Measurements from ENCODE around the gene CEP57L1. TPM values are rescaled to one million over a fixed set of nuclear protein-coding genes. Genes with fewer than 3 reads are reported as not detected.

CEP57L1 gene
- total RNA-seq (1 to 10 TPM; 4.6 to 9.7 TPM), total RNA-seq (11.8 to 17.4 reads per million in 2 donors)

- Mint-ChIP-seq H3K4me1 (peaks cover 47% of the 10 kb centered on the region), H3K4me3 (peak within 1 kb of the TSS; percentile 96), H3K27ac (peak within 1 kb of the TSS; percentile 99), H3K27me3 (no peaks in the 10 kb centered on the region), H3K36me3 (ENCODE audit: low read depth) (no peaks in the 10 kb centered on the region)
- peak; percentile 88 to 89 (median 89) for DNase-seq
- no peaks in the 10 kb centered on the region for H3K9me3 ChIP-seq (ENCODE audit: control insufficient read depth, low read length, poor library complexity, severe bottlenecking)
- peak; percentile 78 for ATAC-seq
Observed at GRCh38 chr6:109095036-109095834, at the start of gene CEP57L1. CEP57L1 (plus strand) TSS chr6:109095507; CDS start chr6:109145222, 49,715 bp downstream.

DNA sequence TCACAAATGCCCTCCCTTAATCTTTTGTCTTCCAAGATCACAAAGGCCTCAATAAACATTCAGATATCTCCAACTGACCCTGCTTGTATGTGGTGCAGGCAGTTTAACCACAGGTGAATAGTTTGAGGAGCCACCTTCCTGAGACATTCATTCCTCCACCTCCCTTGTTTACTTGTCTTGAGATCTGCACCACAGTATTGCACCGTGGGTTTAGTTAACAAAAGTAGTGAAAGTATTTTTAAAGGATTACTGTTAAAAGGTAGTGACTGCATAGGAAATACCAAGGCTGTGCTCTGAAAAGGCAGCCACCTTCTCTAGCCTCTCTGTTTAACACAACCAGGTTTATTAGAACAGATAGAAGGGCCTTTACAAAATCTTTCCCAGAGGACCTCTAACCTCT is 47.1 kb upstream of the CEP57L1 start:
- ATAC-seq (no peak), DNase-seq (no peak)
- Mint-ChIP-seq H3K27ac (peak overlapping the region; percentile 32), H3K4me3 (no peak overlapping the region), H3K4me1 (peaks cover 24% of the 10 kb centered on the region), H3K27me3 (no peaks in the 10 kb centered on the region), H3K36me3 (ENCODE audit: low read depth) (peaks cover 1% of the 10 kb centered on the region)
- H3K9me3 ChIP-seq (ENCODE audit: control insufficient read depth, low read length, poor library complexity, severe bottlenecking): no peaks in the 10 kb centered on the region

DNA sequence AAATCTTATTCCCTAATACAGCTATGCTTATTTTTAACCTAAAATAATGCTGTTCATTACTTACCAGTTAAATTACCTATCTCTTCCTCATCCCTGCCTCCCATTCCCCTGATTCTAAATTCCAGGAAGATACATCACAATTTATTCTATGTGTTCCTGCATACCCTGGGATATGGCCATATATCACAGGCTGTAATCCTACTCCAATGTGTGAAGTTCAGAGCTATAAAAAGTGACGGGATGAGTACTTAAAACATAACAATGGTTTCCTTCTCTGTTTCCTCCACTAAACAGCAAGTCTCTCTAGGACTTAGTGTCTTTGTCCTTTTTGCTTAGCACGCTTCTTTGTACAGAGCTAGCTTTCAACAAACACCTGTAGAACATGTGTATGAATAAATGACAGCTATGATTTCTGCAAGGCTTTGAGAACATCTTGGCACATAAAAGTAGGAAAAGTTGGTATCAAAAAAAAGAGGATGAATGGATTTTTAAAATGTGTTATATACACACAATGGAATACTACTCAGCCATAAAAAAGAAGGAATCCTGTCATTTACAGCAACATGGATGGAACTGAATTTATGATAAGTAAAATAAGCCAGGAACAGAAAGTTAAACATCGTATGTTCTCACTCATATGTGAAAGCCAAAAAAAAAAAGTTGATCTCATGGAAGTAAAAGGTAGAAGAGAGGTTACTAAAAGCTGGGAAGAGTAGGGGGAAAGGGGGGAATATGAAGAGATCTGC is 46.5 kb upstream of the CEP57L1 start:
- H3K36me3 Mint-ChIP-seq (ENCODE audit: low read depth): peaks cover 3% of the 10 kb centered on the region
- H3K27ac Mint-ChIP-seq: peak overlapping the region; percentile 32
- peaks cover 26% of the 10 kb centered on the region for H3K4me1 Mint-ChIP-seq
- DNase-seq: no peak
- no peaks in the 10 kb centered on the region for H3K27me3 Mint-ChIP-seq
- no peaks in the 10 kb centered on the region for H3K9me3 ChIP-seq (ENCODE audit: control insufficient read depth, low read length, poor library complexity, severe bottlenecking)
- H3K4me3 Mint-ChIP-seq: no peak overlapping the region
- no peak for ATAC-seq

DNA sequence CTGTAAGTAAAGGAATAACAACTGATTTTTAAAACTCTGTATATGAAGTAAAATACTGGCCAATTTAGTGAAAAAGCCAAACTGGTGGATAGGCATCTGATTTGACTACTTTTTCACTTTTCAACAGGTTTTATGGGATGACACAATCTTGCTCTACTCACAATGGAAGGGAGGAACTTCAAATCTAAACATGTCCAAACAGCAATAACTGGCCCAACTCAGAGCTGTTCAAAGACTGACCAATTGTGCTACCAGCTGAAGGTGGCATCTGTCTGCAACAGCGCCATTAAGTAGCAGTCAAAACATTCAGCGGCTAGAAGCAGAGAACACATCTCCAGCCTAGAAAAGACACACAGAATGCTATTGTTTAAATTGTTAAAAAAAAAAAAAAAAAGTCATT is 45.3 kb upstream of the CEP57L1 start:
- H3K4me3 Mint-ChIP-seq: no peak overlapping the region
- no peak overlapping the region for H3K27ac Mint-ChIP-seq
- DNase-seq (no peak), ATAC-seq (no peak)
- H3K9me3 ChIP-seq (ENCODE audit: control insufficient read depth, low read length, poor library complexity, severe bottlenecking): no peaks in the 10 kb centered on the region
- no peaks in the 10 kb centered on the region for H3K27me3 Mint-ChIP-seq
- peaks cover 26% of the 10 kb centered on the region for H3K4me1 Mint-ChIP-seq
- H3K36me3 Mint-ChIP-seq (ENCODE audit: low read depth): peaks cover 6% of the 10 kb centered on the region

DNA sequence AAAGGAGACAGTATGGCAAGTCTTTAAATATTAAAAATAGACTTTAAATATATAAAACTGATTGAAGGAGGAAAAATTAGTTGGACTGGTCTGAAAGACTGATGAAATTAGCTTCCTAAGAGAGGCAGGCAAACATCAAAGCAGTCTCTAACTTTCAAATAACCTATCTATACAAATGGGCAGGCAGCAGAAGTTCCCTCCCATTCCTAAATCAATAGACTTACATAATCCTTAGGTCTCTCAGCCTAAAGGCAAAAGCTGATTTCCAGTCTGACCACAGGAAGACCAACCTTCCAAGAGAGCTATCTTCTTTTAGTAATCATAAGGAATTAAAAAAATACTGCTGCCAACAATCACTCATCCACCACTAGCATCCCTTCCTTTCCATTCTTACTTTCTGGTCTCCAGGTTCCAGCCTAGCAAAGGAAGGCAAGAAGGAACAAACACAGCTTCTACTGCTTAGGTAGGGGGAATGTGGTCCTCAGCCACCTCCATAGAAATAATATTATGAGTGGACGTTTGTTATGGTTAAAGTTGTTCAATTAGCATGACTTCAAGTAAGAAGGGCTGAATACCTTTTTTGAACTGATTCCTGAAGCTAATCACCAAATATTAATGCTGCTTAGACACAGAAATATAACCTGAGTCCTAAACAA is 44.7 kb upstream of the CEP57L1 start:
- peaks cover 7% of the 10 kb centered on the region for H3K36me3 Mint-ChIP-seq (ENCODE audit: low read depth)
- H3K27me3 Mint-ChIP-seq: no peaks in the 10 kb centered on the region
- H3K27ac Mint-ChIP-seq: no peak overlapping the region
- ATAC-seq (no peak), DNase-seq (no peak)
- no peak overlapping the region for H3K4me3 Mint-ChIP-seq
- H3K4me1 Mint-ChIP-seq: peaks cover 27% of the 10 kb centered on the region
- H3K9me3 ChIP-seq (ENCODE audit: control insufficient read depth, low read length, poor library complexity, severe bottlenecking): no peaks in the 10 kb centered on the region

DNA sequence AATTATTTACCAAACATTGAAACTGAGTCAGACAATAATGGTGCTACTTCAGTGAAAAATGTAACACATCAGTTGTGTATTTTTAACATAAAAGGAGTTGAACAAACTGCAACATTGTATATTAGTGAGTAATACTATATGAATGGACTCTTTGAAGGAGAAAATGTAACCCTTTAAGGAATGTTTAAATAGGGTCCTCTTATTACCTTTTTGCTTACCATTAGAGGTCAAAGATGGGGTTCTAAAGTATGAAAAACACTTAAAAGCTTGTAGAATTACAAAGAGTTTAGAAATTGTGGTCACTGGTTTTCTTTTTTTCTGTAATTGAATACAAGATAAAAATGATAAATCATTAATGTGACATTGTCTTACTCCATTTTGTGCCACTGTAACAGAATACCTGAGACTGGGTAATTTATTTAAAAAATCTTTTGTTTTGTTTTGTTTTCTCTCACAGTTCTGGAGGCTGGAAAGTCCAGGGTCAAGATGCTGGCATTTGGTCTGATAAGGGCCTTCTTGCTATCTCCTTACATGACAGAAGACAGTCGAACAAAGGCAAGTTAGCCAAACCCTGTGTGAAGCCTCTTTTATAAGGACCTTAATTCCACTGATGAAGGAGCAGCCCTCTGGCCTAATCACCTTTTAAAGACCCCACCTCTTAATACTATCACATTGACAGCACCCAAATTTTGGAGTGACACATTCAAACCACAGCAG is 43.8 kb upstream of the CEP57L1 start:
- Mint-ChIP-seq H3K4me1 (peaks cover 27% of the 10 kb centered on the region), H3K27ac (no peak overlapping the region), H3K36me3 (ENCODE audit: low read depth) (peaks cover 7% of the 10 kb centered on the region), H3K27me3 (no peaks in the 10 kb centered on the region), H3K4me3 (no peak overlapping the region)
- H3K9me3 ChIP-seq (ENCODE audit: control insufficient read depth, low read length, poor library complexity, severe bottlenecking): no peaks in the 10 kb centered on the region
- DNase-seq (no peak), ATAC-seq (no peak)

DNA sequence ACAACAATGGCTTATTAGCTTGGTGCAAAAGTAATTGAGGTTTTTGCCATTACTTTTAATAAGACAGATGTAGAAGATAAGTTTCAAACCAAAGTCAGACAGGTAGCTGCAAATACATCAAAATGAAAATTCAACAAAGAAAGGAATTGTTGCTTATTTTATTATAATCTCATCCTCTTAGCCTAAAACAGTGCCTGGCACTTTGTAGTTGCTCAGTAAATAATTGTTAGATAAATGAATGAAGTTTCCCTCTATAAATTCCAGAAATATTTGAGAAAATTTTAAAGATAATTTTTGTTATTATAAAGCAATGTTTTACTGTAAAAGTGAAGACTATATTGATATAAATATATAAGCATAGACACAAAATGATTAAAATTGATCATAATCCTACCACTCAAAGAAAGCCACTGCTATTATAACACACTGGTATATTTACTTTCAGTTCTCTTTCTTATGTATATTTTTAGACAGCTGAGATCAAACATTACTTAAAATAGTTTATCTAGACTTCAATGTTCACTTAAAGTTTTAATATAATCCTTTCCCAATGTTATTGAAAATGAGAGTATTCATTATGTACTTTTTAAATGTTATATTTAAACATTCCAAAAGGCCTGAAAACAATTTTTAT is 43.2 kb upstream of the CEP57L1 start:
- H3K9me3 ChIP-seq (ENCODE audit: control insufficient read depth, low read length, poor library complexity, severe bottlenecking): no peaks in the 10 kb centered on the region
- H3K27ac Mint-ChIP-seq: peak overlapping the region; percentile 27
- peaks cover 31% of the 10 kb centered on the region for H3K4me1 Mint-ChIP-seq
- DNase-seq (no peak), ATAC-seq (no peak)
- peaks cover 7% of the 10 kb centered on the region for H3K36me3 Mint-ChIP-seq (ENCODE audit: low read depth)
- no peak overlapping the region for H3K4me3 Mint-ChIP-seq
- H3K27me3 Mint-ChIP-seq: no peaks in the 10 kb centered on the region

DNA sequence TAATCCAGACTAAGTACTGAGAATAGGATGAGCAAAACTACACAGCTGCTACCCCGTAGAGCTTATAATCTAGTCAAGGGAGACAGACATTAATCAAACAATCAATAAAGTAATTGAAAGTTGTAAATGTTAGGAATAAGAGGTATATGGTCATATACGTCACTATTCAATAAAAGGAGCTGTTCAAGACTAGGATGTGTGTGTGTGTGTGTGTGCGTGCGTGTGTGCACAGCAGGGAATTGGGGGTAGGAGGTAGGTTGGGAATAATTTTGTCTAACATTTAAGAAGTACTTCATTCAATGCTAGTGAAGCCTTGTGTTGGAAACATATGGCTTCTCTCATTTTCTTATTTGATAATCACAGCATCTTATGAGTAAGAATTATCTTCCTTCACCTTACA is 42.5 kb upstream of the CEP57L1 start:
- Mint-ChIP-seq H3K4me1 (peaks cover 34% of the 10 kb centered on the region), H3K36me3 (ENCODE audit: low read depth) (peaks cover 7% of the 10 kb centered on the region), H3K27ac (peak overlapping the region; percentile 27), H3K27me3 (no peaks in the 10 kb centered on the region), H3K4me3 (no peak overlapping the region)
- DNase-seq (no peak), ATAC-seq (no peak)
- no peaks in the 10 kb centered on the region for H3K9me3 ChIP-seq (ENCODE audit: control insufficient read depth, low read length, poor library complexity, severe bottlenecking)

DNA sequence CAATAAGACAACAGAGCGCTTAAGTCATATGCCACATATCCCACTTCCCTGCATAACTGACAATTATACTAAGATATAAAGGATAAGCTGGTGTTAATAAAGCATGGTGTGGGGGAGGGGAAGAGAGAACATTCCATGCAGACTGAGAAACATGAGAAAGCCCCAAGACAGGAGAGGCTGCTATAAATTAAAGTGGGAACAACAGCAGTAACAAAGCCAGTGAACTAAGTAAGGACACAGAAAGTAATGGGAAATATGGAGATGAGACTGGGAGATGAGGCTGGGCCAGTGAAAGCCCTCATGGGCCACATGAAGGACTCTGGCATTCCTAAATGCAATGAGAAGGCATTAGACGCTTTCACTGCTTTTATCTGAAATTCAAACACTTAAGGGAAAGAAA is 42.0 kb upstream of the CEP57L1 start:
- no peak overlapping the region for H3K4me3 Mint-ChIP-seq
- H3K4me1 Mint-ChIP-seq: peaks cover 31% of the 10 kb centered on the region
- ATAC-seq (no peak), DNase-seq (no peak)
- no peaks in the 10 kb centered on the region for H3K9me3 ChIP-seq (ENCODE audit: control insufficient read depth, low read length, poor library complexity, severe bottlenecking)
- peaks cover 7% of the 10 kb centered on the region for H3K36me3 Mint-ChIP-seq (ENCODE audit: low read depth)
- no peaks in the 10 kb centered on the region for H3K27me3 Mint-ChIP-seq
- peak overlapping the region; percentile 27 for H3K27ac Mint-ChIP-seq

DNA sequence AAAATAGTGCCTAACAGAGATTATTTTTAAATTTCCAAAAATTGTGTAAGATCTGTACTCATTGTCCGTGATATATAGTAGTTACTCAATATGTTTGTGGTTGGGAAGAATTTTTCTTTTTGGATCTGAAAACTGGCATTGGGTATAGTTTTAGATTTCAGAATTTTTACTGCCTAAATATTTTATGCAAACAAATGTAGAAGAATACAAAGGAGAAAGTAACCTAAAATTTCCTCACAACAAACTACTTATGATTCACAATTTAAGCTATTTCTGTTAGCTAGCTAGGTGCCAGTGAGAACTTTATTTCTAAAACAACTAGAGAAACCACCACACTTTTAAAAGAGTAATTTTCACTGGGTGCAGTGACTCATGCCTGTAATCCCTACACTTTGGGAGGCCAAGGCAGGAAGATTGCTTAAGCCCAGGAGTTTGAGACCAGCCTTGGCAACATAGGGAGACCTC is 39.5 kb upstream of the CEP57L1 start:
- no peaks in the 10 kb centered on the region for H3K27me3 Mint-ChIP-seq
- no peak for ATAC-seq
- H3K4me1 Mint-ChIP-seq: peaks cover 37% of the 10 kb centered on the region
- H3K4me3 Mint-ChIP-seq: no peak overlapping the region
- H3K9me3 ChIP-seq (ENCODE audit: control insufficient read depth, low read length, poor library complexity, severe bottlenecking): no peaks in the 10 kb centered on the region
- H3K36me3 Mint-ChIP-seq (ENCODE audit: low read depth): peaks cover 11% of the 10 kb centered on the region
- DNase-seq: no peak
- H3K27ac Mint-ChIP-seq: no peak overlapping the region

- DNase-seq: no peak
Observed at GRCh38 chr6:109056661-109057060, 38.6 kb upstream of the CEP57L1 start.

DNA sequence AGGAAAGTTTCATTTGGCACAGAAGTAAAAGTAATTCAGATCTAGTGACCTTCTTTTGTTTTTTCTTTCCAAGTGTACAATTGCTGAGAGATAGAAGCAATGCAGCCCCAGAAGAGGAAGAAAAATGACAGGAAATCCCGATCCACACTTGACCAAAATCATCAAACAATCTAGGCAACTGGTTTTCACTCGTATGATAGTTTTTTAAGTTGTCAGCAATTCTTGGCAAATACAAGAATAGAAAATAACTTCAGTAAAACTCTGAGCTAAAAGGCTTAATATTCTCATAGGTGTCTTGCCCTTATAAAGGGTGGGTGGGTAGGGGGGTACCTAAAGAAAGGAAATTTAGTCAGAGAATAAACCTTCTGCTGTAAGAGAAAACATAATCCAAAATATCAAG is 36.7 kb upstream of the CEP57L1 start:
- DNase-seq (no peak), ATAC-seq (no peak)
- Mint-ChIP-seq H3K4me3 (peak overlapping the region; percentile 46), H3K4me1 (peaks cover 39% of the 10 kb centered on the region), H3K36me3 (ENCODE audit: low read depth) (peaks cover 11% of the 10 kb centered on the region), H3K27me3 (no peaks in the 10 kb centered on the region), H3K27ac (peak overlapping the region; percentile 99)
- H3K9me3 ChIP-seq (ENCODE audit: control insufficient read depth, low read length, poor library complexity, severe bottlenecking): no peaks in the 10 kb centered on the region

More at GRCh38 chr6:109056661-109057060, 38.6 kb upstream of the CEP57L1 start:
- ATAC-seq: no peak
- H3K27ac Mint-ChIP-seq: peak overlapping the region; percentile 85
- peaks cover 36% of the 10 kb centered on the region for H3K4me1 Mint-ChIP-seq
- H3K36me3 Mint-ChIP-seq (ENCODE audit: low read depth): peaks cover 11% of the 10 kb centered on the region
- no peaks in the 10 kb centered on the region for H3K27me3 Mint-ChIP-seq
- no peaks in the 10 kb centered on the region for H3K9me3 ChIP-seq (ENCODE audit: control insufficient read depth, low read length, poor library complexity, severe bottlenecking)
- H3K4me3 Mint-ChIP-seq: no peak overlapping the region

All from T-helper 17 cell (primary cell).